GM23338 (cell line): Measurements from ENCODE around the gene JPH4. TPM values are rescaled to one million over a fixed set of nuclear protein-coding genes. Genes with fewer than 3 reads are reported as not detected.

Experiments used
- ATAC-seq: fragments of 200-7000 bp; cut with Tn5 transposase; 3 replicates; pipeline ENCODE4 v1.9.1; 2020
- DNase-seq: peaks from one replicate; pipeline ENCODE4 v3.0.0-alpha.2; 2015; ENCODE audit warnings: low spot score
- H2AFZ ChIP-seq: fragments of 200-600 bp; sonication (generic); 2 replicates; pipeline ENCODE4 v1.8.0; 2016; ENCODE audit warnings: antibody characterized with exemption, mild to moderate bottlenecking, moderate library complexity
- H3F3A ChIP-seq: fragments of 200-600 bp; sonication (generic); replicated peaks from 2 replicates; pipeline ENCODE4 v1.8.0; 2017; ENCODE audit warnings: antibody characterized with exemption, mixed run types, low read depth
- H3K27ac ChIP-seq: fragments of 200-600 bp; sonication (generic); 2 replicates; pipeline ENCODE4 v1.6.1; 2016; ENCODE audit warnings: low read depth
- H3K27me3 ChIP-seq: fragments of 200-600 bp; sonication (generic); 2 replicates; pipeline ENCODE4 v1.8.0; 2016; ENCODE audit warnings: mild to moderate bottlenecking, mixed run types, moderate library complexity; ENCODE audit not compliant: insufficient read depth
- H3K36me3 ChIP-seq: fragments of 200-600 bp; sonication (generic); 2 replicates; pipeline ENCODE4 v1.8.0; 2016; ENCODE audit warnings: mild to moderate bottlenecking; ENCODE audit not compliant: insufficient read depth
- H3K4me1 ChIP-seq: fragments of 200-600 bp; sonication (generic); 2 replicates; pipeline ENCODE4 v1.8.0; 2016; ENCODE audit warnings: mild to moderate bottlenecking, moderate library complexity; ENCODE audit not compliant: insufficient read depth
- H3K4me2 ChIP-seq: fragments of 200-600 bp; sonication (generic); 2 replicates; pipeline ENCODE4 v1.7.1; 2017; ENCODE audit warnings: mixed run types
- H3K4me3 ChIP-seq: fragments of 200-600 bp; sonication (generic); 2 replicates; pipeline ENCODE4 v1.6.1; 2016; ENCODE audit warnings: mixed run types
- H3K79me2 ChIP-seq: fragments of 200-600 bp; sonication (generic); replicated peaks from 2 replicates; pipeline ENCODE4 v1.8.0; 2017; ENCODE audit warnings: mild to moderate bottlenecking; ENCODE audit not compliant: insufficient read depth
- H3K9me2 ChIP-seq: fragments of 200-600 bp; sonication (generic); 2 replicates; pipeline ENCODE4 v1.8.0; 2017; ENCODE audit not compliant: insufficient read depth
- H4K20me1 ChIP-seq: fragments of 200-600 bp; sonication (generic); replicated peaks from 2 replicates; pipeline ENCODE4 v1.8.0; 2017; ENCODE audit warnings: mild to moderate bottlenecking; ENCODE audit not compliant: insufficient read depth
- H3K27ac Mint-ChIP-seq: 2 replicates; pipeline ENCODE4 v1.8.0; 2020; ENCODE audit warnings: inconsistent platforms, mild to moderate bottlenecking, moderate library complexity, mixed read lengths
- H3K27me3 Mint-ChIP-seq: 3 replicates; pipeline ENCODE4 v1.8.0; 2022; ENCODE audit warnings: low read depth, mild to moderate bottlenecking, moderate library complexity, mixed read lengths, inconsistent platforms; ENCODE audit not compliant: insufficient read depth, poor library complexity
- H3K36me3 Mint-ChIP-seq: 3 replicates; pipeline ENCODE4 v1.8.0; 2021; ENCODE audit warnings: low read depth, mild to moderate bottlenecking, inconsistent platforms, moderate library complexity, mixed read lengths
- H3K4me1 Mint-ChIP-seq: 3 replicates; pipeline ENCODE4 v1.8.0; 2020; ENCODE audit warnings: mild to moderate bottlenecking, inconsistent platforms, mixed read lengths
- H3K4me3 Mint-ChIP-seq: 3 replicates; pipeline ENCODE4 v1.8.0; 2021; ENCODE audit warnings: moderate library complexity, mild to moderate bottlenecking, inconsistent platforms, mixed read lengths
- H3K9me3 Mint-ChIP-seq: 3 replicates; pipeline ENCODE4 v1.8.0; 2020; ENCODE audit warnings: moderate library complexity, mild to moderate bottlenecking, inconsistent platforms, mixed read lengths
- CREB1 ChIP-seq: fragments of 250-450 bp; sonication (Bioruptor Pico); IDR thresholded peaks from 2 replicates; pipeline ENCODE4 v1.5.0; 2020; ENCODE audit warnings: low read depth, mild to moderate bottlenecking, moderate library complexity
- CTCF ChIP-seq, 2 experiments: fragments of 200-600 bp in 1 of 2; sonication (generic) in 1 of 2; conservative IDR thresholded peaks; 2 replicates each; pipeline versions ENCODE4 v1.5.1 to v1.6.1; 2016 to 2017; ENCODE audit warnings: antibody characterized with exemption in 2 of 2, low read depth in 2 of 2, mild to moderate bottlenecking in 2 of 2, moderate library complexity in 1 of 2
- EZH2 ChIP-seq: fragments of 200-600 bp; sonication (generic); IDR thresholded peaks from one replicate; pipeline ENCODE4 v1.8.0; 2017; ENCODE audit warnings: antibody characterized with exemption, mild to moderate bottlenecking, low read depth; ENCODE audit not compliant: unreplicated experiment
- EZH2phosphoT487 ChIP-seq: fragments of 200-600 bp; sonication (generic); IDR thresholded peaks from one replicate; pipeline ENCODE4 v1.8.1; 2018; ENCODE audit warnings: antibody characterized with exemption; ENCODE audit not compliant: unreplicated experiment
- JUNB ChIP-seq: IDR thresholded peaks from one replicate; pipeline ENCODE4 v1.6.1; 2016; ENCODE audit warnings: antibody characterized with exemption; ENCODE audit not compliant: unreplicated experiment
- NANOG ChIP-seq: IDR thresholded peaks from 2 replicates; pipeline ENCODE4 v1.6.1; 2016; ENCODE audit warnings: antibody characterized with exemption, borderline replicate concordance
- POLR2AphosphoS5 ChIP-seq: IDR thresholded peaks from 2 replicates; pipeline ENCODE4 v1.6.1; 2016; ENCODE audit warnings: antibody characterized with exemption, low read depth
- STAT1 ChIP-seq: IDR thresholded peaks from one replicate; pipeline ENCODE4 v1.6.1; 2016; ENCODE audit warnings: antibody characterized with exemption; ENCODE audit not compliant: unreplicated experiment
- ZNF114 ChIP-seq: fragments of 250-450 bp; sonication (Bioruptor Pico); IDR thresholded peaks from 2 replicates; pipeline ENCODE4 v1.5.0; 2020; ENCODE audit warnings: mild to moderate bottlenecking, moderate library complexity
- ZNF331 ChIP-seq: fragments of 250-450 bp; sonication (Bioruptor Pico); IDR thresholded peaks from 2 replicates; pipeline ENCODE4 v1.5.0; 2020; ENCODE audit warnings: low read depth, mild to moderate bottlenecking, moderate library complexity
- polyA plus RNA-seq: library from polyadenylated mRNA; unstranded; fragments of >200 nt; fragmentation: Nextera tagmentation; extraction: Ambion mirVana; gene quantifications from 2 replicates; pipeline ENCODE4 v1.2.1, GENCODE V29; 2016
- total RNA-seq: library from RNA; depleted of rRNA; stranded (reverse); fragments of >200 nt; shearing (Covaris generic); gene quantifications from 2 replicates; pipeline ENCODE4 v1.2.3, GENCODE V29; 2014
- TF ChIP-seq, protein P1 (sequence below): IDR thresholded peaks from 2 replicates; pipeline ENCODE4 v1.6.1; 2016; ENCODE audit warnings: antibody characterized with exemption
- TF ChIP-seq, protein P2 (sequence below): IDR thresholded peaks from one replicate; pipeline ENCODE4 v1.6.1; 2018; ENCODE audit warnings: antibody characterized with exemption; ENCODE audit not compliant: unreplicated experiment
- TF ChIP-seq, protein P3 (sequence below): fragments of 250-450 bp; sonication (Bioruptor Pico); IDR thresholded peaks from 2 replicates; pipeline ENCODE4 v1.5.0; 2020; ENCODE audit warnings: mild to moderate bottlenecking, moderate library complexity

The JPH4 gene
- total and polyA plus RNA-seq, 2 experiments from 2014 or later = 11.0 to 29.9 TPM

DNA sequence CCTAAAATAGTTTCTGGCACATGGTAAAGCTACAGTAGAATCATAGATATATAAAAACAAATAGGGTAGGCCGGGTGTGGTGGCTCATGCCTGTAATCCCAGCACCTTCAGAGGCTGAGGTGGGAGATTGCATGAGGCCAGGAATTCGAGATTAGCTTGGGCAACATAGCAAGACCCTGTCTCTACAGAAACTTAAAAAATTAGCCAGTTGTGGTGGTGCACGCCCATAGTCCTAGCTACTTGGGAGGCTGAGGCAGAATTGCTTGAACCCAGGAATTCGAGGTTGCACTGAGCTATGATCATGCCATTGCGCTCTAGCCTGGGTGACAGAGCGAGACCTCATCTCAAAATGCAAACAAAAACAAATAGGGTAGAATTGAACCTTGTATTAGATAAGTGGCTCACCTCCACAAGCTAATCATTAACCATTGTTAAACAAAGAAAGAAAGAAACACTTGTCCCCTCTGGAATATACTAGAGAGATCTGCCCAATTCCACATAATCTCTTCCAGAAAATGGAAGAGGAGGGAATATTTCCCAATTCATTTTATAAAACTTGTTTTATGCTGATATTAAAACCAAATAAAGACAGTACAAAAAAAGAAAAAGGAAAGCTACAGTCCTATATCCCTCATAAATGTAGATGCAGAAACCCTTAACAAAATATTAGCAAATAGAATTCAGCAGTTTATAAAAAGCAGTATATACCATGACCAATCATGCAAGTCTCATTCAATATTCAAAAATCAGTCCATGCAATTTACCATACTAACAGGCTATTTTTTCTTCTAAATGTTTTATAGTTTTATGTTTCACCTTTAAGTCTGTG lies 34.9 kb upstream of the JPH4 start:
- no peak overlapping the region for H3K4me2 ChIP-seq
- Mint-ChIP-seq H3K36me3 (no peaks in the 10 kb centered on the region), H3K4me3 (no peak overlapping the region), H3K27ac (no peak overlapping the region; the same call in 1 of the 2 replicates), H3K27me3 (peaks cover 1% of the 10 kb centered on the region), H3K4me1 (peaks cover 7% of the 10 kb centered on the region; the same call in 2 of the 3 replicates), H3K9me3 (peaks cover 8% of the 10 kb centered on the region; the same call in 2 of the 3 replicates)
- H3K27ac ChIP-seq = no peak overlapping the region
- no peaks in the 10 kb centered on the region for H3K36me3 ChIP-seq
- H3K4me3 ChIP-seq = no peak overlapping the region
- H3K9me2 ChIP-seq = peaks cover 8% of the 10 kb centered on the region; the same call in 1 of the 2 replicates
- H3K27me3 ChIP-seq = no peaks in the 10 kb centered on the region
- H3F3A ChIP-seq = no peaks in the 10 kb centered on the region
- no peaks in the 10 kb centered on the region for H3K79me2 ChIP-seq
- no peaks in the 10 kb centered on the region for H4K20me1 ChIP-seq
- ATAC-seq = no peak
- H3K4me1 ChIP-seq = no peaks in the 10 kb centered on the region
- no peak overlapping the region for H2AFZ ChIP-seq
- TF ChIP-seq EZH2phosphoT487 (no peak), STAT1 (no peak), EZH2 (no peak), POLR2AphosphoS5 (no peak), CREB1 (CRISPR knock-in tag) (no peak), NANOG (no peak), JUNB (no peak), ZNF114 (no peak), CTCF (conservative IDR thresholded peaks at IDR 0.05; ENCODE audit: low read depth in 2 of 2) (no peak), ZNF331 (CRISPR knock-in tag) (no peak)
- TF ChIP-seq, protein P1, sequence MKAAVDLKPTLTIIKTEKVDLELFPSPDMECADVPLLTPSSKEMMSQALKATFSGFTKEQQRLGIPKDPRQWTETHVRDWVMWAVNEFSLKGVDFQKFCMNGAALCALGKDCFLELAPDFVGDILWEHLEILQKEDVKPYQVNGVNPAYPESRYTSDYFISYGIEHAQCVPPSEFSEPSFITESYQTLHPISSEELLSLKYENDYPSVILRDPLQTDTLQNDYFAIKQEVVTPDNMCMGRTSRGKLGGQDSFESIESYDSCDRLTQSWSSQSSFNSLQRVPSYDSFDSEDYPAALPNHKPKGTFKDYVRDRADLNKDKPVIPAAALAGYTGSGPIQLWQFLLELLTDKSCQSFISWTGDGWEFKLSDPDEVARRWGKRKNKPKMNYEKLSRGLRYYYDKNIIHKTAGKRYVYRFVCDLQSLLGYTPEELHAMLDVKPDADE = no peak
- TF ChIP-seq, protein P2, sequence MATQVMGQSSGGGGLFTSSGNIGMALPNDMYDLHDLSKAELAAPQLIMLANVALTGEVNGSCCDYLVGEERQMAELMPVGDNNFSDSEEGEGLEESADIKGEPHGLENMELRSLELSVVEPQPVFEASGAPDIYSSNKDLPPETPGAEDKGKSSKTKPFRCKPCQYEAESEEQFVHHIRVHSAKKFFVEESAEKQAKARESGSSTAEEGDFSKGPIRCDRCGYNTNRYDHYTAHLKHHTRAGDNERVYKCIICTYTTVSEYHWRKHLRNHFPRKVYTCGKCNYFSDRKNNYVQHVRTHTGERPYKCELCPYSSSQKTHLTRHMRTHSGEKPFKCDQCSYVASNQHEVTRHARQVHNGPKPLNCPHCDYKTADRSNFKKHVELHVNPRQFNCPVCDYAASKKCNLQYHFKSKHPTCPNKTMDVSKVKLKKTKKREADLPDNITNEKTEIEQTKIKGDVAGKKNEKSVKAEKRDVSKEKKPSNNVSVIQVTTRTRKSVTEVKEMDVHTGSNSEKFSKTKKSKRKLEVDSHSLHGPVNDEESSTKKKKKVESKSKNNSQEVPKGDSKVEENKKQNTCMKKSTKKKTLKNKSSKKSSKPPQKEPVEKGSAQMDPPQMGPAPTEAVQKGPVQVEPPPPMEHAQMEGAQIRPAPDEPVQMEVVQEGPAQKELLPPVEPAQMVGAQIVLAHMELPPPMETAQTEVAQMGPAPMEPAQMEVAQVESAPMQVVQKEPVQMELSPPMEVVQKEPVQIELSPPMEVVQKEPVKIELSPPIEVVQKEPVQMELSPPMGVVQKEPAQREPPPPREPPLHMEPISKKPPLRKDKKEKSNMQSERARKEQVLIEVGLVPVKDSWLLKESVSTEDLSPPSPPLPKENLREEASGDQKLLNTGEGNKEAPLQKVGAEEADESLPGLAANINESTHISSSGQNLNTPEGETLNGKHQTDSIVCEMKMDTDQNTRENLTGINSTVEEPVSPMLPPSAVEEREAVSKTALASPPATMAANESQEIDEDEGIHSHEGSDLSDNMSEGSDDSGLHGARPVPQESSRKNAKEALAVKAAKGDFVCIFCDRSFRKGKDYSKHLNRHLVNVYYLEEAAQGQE = no peak
- TF ChIP-seq, protein P3, sequence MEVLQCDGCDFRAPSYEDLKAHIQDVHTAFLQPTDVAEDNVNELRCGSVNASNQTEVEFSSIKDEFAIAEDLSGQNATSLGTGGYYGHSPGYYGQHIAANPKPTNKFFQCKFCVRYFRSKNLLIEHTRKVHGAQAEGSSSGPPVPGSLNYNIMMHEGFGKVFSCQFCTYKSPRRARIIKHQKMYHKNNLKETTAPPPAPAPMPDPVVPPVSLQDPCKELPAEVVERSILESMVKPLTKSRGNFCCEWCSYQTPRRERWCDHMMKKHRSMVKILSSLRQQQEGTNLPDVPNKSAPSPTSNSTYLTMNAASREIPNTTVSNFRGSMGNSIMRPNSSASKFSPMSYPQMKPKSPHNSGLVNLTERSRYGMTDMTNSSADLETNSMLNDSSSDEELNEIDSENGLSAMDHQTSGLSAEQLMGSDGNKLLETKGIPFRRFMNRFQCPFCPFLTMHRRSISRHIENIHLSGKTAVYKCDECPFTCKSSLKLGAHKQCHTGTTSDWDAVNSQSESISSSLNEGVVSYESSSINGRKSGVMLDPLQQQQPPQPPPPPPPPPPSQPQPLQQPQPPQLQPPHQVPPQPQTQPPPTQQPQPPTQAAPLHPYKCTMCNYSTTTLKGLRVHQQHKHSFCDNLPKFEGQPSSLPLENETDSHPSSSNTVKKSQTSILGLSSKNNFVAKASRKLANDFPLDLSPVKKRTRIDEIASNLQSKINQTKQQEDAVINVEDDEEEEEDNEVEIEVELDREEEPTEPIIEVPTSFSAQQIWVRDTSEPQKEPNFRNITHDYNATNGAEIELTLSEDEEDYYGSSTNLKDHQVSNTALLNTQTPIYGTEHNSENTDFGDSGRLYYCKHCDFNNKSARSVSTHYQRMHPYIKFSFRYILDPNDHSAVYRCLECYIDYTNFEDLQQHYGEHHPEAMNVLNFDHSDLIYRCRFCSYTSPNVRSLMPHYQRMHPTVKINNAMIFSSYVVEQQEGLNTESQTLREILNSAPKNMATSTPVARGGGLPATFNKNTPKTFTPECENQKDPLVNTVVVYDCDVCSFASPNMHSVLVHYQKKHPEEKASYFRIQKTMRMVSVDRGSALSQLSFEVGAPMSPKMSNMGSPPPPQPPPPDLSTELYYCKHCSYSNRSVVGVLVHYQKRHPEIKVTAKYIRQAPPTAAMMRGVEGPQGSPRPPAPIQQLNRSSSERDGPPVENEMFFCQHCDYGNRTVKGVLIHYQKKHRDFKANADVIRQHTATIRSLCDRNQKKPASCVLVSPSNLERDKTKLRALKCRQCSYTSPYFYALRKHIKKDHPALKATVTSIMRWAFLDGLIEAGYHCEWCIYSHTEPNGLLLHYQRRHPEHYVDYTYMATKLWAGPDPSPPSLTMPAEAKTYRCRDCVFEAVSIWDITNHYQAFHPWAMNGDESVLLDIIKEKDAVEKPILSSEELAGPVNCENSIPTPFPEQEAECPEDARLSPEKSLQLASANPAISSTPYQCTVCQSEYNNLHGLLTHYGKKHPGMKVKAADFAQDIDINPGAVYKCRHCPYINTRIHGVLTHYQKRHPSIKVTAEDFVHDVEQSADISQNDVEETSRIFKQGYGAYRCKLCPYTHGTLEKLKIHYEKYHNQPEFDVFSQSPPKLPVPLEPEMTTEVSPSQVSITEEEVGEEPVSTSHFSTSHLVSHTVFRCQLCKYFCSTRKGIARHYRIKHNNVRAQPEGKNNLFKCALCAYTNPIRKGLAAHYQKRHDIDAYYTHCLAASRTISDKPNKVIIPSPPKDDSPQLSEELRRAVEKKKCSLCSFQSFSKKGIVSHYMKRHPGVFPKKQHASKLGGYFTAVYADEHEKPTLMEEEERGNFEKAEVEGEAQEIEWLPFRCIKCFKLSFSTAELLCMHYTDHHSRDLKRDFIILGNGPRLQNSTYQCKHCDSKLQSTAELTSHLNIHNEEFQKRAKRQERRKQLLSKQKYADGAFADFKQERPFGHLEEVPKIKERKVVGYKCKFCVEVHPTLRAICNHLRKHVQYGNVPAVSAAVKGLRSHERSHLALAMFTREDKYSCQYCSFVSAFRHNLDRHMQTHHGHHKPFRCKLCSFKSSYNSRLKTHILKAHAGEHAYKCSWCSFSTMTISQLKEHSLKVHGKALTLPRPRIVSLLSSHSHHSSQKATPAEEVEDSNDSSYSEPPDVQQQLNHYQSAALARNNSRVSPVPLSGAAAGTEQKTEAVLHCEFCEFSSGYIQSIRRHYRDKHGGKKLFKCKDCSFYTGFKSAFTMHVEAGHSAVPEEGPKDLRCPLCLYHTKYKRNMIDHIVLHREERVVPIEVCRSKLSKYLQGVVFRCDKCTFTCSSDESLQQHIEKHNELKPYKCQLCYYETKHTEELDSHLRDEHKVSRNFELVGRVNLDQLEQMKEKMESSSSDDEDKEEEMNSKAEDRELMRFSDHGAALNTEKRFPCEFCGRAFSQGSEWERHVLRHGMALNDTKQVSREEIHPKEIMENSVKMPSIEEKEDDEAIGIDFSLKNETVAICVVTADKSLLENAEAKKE (CRISPR knock-in tag) = no peak
- DNase-seq = no peak
